KMS-11 (cell line): ENCODE measurements around the gene IAPP.

Experiments used
- H2AFZ ChIP-seq: fragments of 200-600 bp; sonication (generic); 2 replicates; pipeline ENCODE4 v1.6.1; 2016; ENCODE audit warnings: antibody characterized with exemption, mixed run types, low read depth
- H3K27ac ChIP-seq: fragments of 200-600 bp; sonication (generic); 2 replicates; pipeline ENCODE4 v1.6.1; 2016; ENCODE audit warnings: mild to moderate bottlenecking, mixed run types
- H3K27me3 ChIP-seq: fragments of 200-600 bp; sonication (generic); 2 replicates; pipeline ENCODE4 v1.6.1; 2017; ENCODE audit warnings: mild to moderate bottlenecking, low read depth, mixed run types, moderate library complexity; ENCODE audit not compliant: insufficient read depth
- H3K36me3 ChIP-seq: fragments of 200-600 bp; sonication (generic); 2 replicates; pipeline ENCODE4 v1.6.1; 2017; ENCODE audit warnings: mild to moderate bottlenecking, mixed run types; ENCODE audit not compliant: insufficient read depth
- H3K4me1 ChIP-seq: fragments of 200-600 bp; sonication (generic); 2 replicates; pipeline ENCODE4 v1.6.1; 2016; ENCODE audit warnings: mild to moderate bottlenecking, low read depth, mixed run types; ENCODE audit not compliant: poor library complexity, severe bottlenecking
- H3K4me2 ChIP-seq: fragments of 200-600 bp; sonication (generic); 2 replicates; pipeline ENCODE4 v1.7.0; 2016; ENCODE audit warnings: mild to moderate bottlenecking, mixed run types
- H3K4me3 ChIP-seq: fragments of 200-600 bp; sonication (generic); IDR thresholded peaks from 2 replicates; pipeline ENCODE4 v1.6.1; 2017; ENCODE audit warnings: low read depth, low read length, mixed read lengths; ENCODE audit not compliant: insufficient read depth
- H3K79me2 ChIP-seq: fragments of 200-600 bp; sonication (generic); 2 replicates; pipeline ENCODE4 v1.6.1; 2016; ENCODE audit warnings: low read depth, mixed run types; ENCODE audit not compliant: insufficient read depth
- H3K9ac ChIP-seq: fragments of 200-600 bp; sonication (generic); 2 replicates; pipeline ENCODE4 v1.6.1; 2016; ENCODE audit warnings: mild to moderate bottlenecking, mixed run types
- H4K20me1 ChIP-seq: fragments of 200-600 bp; sonication (generic); 2 replicates; pipeline ENCODE4 v1.6.1; 2016; ENCODE audit warnings: mild to moderate bottlenecking, mixed run types; ENCODE audit not compliant: insufficient read depth
- TF ChIP-seq, protein P1 (sequence below): fragments of 200-600 bp; sonication (generic); conservative IDR thresholded peaks from 2 replicates; pipeline ENCODE4 v1.6.1; 2017; ENCODE audit warnings: low read depth, mild to moderate bottlenecking, antibody characterized with exemption, low read length, moderate library complexity, mixed read lengths

IAPP gene

DNA sequence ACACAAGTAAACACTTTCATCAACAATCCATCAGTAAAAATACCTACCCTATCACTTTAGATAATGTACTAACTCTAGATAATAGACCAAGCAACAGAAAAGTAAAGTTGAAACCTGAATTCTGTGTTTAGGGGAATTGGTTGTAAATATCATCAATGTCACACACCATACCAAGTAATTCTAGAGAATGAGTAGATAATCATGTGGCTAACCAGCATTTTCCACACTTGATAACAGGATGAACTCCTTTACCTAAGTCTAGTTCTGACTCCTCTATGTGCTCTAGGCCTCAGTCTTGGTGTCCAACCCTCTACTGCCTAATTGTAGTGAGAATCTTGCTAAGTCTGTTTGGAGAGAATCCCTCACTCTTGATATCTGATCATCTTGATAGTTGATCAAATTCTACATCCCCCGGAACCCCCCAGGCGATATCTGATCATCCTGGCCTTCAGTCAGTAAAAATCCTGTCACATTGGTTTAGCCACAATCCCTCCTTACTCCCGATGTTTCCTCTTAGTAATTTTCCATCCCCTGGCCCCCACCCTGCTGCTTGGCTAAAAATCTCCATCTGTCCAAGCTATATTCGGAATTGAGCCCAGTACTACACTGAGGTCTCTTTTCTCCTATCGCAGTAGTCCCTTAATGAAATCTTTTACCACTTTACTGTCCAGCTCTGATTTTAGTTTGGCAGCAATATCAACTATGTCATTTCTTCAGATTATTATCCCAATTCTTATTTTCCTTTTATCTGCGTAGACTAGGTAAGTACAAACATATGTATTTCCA lies 34.5 kb upstream of the IAPP start:
- Histone ChIP-seq H3K27ac (no peak overlapping the region), H3K4me2 (no peak overlapping the region), H2AFZ (no peak overlapping the region), H3K79me2 (no peaks in the 10 kb centered on the region), H3K4me1 (no peaks in the 10 kb centered on the region), H3K4me3 (no peak overlapping the region), H3K9ac (no peak overlapping the region), H3K36me3 (no peaks in the 10 kb centered on the region), H4K20me1 (no peaks in the 10 kb centered on the region), H3K27me3 (no peaks in the 10 kb centered on the region)
- TF ChIP-seq, protein P1, sequence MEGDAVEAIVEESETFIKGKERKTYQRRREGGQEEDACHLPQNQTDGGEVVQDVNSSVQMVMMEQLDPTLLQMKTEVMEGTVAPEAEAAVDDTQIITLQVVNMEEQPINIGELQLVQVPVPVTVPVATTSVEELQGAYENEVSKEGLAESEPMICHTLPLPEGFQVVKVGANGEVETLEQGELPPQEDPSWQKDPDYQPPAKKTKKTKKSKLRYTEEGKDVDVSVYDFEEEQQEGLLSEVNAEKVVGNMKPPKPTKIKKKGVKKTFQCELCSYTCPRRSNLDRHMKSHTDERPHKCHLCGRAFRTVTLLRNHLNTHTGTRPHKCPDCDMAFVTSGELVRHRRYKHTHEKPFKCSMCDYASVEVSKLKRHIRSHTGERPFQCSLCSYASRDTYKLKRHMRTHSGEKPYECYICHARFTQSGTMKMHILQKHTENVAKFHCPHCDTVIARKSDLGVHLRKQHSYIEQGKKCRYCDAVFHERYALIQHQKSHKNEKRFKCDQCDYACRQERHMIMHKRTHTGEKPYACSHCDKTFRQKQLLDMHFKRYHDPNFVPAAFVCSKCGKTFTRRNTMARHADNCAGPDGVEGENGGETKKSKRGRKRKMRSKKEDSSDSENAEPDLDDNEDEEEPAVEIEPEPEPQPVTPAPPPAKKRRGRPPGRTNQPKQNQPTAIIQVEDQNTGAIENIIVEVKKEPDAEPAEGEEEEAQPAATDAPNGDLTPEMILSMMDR: no peak

GRCh38 chr12:21339921-21340320 lies 32.8 kb upstream of the IAPP start:
- TF ChIP-seq, protein P1: no peak
- Histone ChIP-seq H4K20me1 (no peaks in the 10 kb centered on the region), H3K27me3 (no peaks in the 10 kb centered on the region), H3K4me2 (no peak overlapping the region), H3K4me1 (no peaks in the 10 kb centered on the region), H3K9ac (no peak overlapping the region), H2AFZ (no peak overlapping the region), H3K27ac (no peak overlapping the region), H3K79me2 (no peaks in the 10 kb centered on the region), H3K36me3 (no peaks in the 10 kb centered on the region), H3K4me3 (no peak overlapping the region)

GRCh38 chr12:21340403-21340802 lies 32.3 kb upstream of the IAPP start:
- Histone ChIP-seq H3K27me3 (no peaks in the 10 kb centered on the region), H4K20me1 (no peaks in the 10 kb centered on the region), H3K4me2 (no peak overlapping the region), H3K4me1 (no peaks in the 10 kb centered on the region), H3K36me3 (no peaks in the 10 kb centered on the region), H3K27ac (no peak overlapping the region), H3K79me2 (no peaks in the 10 kb centered on the region), H3K9ac (no peak overlapping the region), H3K4me3 (no peak overlapping the region), H2AFZ (no peak overlapping the region)
- TF ChIP-seq, protein P1: no peak

DNA sequence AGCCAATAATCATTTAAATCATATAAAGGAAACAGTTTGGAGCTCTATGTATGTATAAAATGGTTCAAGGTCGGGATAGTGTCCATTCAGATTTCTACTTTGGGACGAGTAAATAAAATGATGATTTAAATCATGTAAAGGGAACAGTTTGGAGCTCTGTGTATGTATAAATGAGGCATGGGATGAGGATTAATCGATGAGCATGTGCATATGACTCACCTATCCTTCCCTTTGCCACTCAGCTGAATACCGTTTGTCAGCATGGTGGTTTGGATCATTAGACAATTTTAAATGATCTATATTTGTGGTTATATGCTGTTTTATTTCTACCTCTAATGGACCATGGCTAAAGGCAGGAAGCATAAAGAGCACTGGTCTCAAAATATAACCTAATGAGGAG lies 30.9 kb upstream of the IAPP start:
- H3K4me3 ChIP-seq: no peak overlapping the region
- TF ChIP-seq, protein P1: no peak
- no peaks in the 10 kb centered on the region for H3K4me1 ChIP-seq
- no peak overlapping the region for H2AFZ ChIP-seq
- H3K4me2 ChIP-seq: no peak overlapping the region
- H3K27me3 ChIP-seq: no peaks in the 10 kb centered on the region
- no peaks in the 10 kb centered on the region for H4K20me1 ChIP-seq
- no peak overlapping the region for H3K27ac ChIP-seq
- no peaks in the 10 kb centered on the region for H3K36me3 ChIP-seq
- H3K9ac ChIP-seq: no peak overlapping the region
- no peaks in the 10 kb centered on the region for H3K79me2 ChIP-seq
